ENCODE measurements around the gene ZEB1. TPM values are rescaled to one million over a fixed set of nuclear protein-coding genes. Genes with fewer than 3 reads are reported as not detected.

ZEB1 gene
- total and polyA plus RNA-seq, 2 of the 8 experiments (the other 6 are each of a cell fraction or from before 2014, with no cell fraction given), result 0.08 to 0.15 TPM

DNA sequence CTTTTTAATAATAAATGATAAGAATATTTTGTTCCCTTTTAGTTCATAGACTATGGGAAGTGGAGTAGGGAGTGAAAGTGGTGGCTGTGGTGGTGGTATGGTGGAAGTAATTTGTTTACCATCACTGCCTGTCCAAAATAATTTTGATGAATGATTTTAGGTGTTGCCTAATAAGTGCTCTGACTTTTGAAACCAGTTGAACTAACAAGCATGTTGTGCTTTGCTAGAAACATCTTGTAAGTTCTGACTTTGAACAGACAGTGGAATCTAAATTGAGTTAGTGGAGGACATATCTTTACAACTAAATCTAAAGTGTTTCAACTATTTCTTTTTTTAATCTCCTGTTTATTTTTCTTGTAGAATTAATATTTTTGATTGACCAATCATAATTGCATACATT is 49.7 kb downstream of the ZEB1 start:
- no peaks in the 10 kb centered on the region for H3K79me2 ChIP-seq (ENCODE audit: control insufficient read depth in 1 of 2, insufficient read depth in 2 of 2, low read length in 2 of 2)
- FAIRE-seq, result no peak

More for the DNA sequence above, 49.7 kb downstream of the ZEB1 start:
- ChIA-PET POLR2A (ENCODE audit: partially characterized antibody) (no interaction called here), CTCF (ENCODE audit: partially characterized antibody) (no interaction called here)
- Histone ChIP-seq H3K4ac (replicated peaks; ENCODE audit: insufficient read length, low read depth, low read length) (no peak overlapping the region), H2BK120ac (replicated peaks; ENCODE audit: low read depth, low read length) (no peak overlapping the region), H3K4me3 (ENCODE audit: extremely low read depth in 1 of 4, insufficient read depth in 2 of 4, low read depth in 3 of 4, low read length in 4 of 4) (no peak overlapping the region), H2BK12ac (ENCODE audit: low read depth, low read length) (no peak overlapping the region), H4K8ac (ENCODE audit: extremely low read depth, insufficient read depth, low read length) (no peak overlapping the region), H3K27me3 (replicated peaks in 1 of 4; ENCODE audit: control insufficient read depth in 3 of 4, extremely low read depth in 1 of 4, insufficient read depth in 3 of 4, low read length in 3 of 4) (no peaks in the 10 kb centered on the region), H4K20me1 (replicated peaks in 1 of 2; ENCODE audit: control insufficient read depth in 1 of 2, insufficient read depth in 2 of 2, low read length in 2 of 2) (no peaks in the 10 kb centered on the region), H2BK15ac (ENCODE audit: low read length) (no peak overlapping the region), H3K9ac (replicated peaks in 1 of 4; ENCODE audit: extremely low read depth in 1 of 4, low read depth in 3 of 4, low read length in 3 of 4) (no peak overlapping the region), H2AFZ (ENCODE audit: low read length) (no peak overlapping the region), H2BK5ac (ENCODE audit: low read depth, low read length) (no peak overlapping the region), H3K56ac (replicated peaks; ENCODE audit: insufficient read length, low read depth, low read length) (no peak overlapping the region), H3K79me1 (ENCODE audit: low read depth, low read length) (no peaks in the 10 kb centered on the region), H2BK20ac (ENCODE audit: low read length) (no peak overlapping the region), H3K14ac (ENCODE audit: insufficient read length) (no peak overlapping the region), H2AK5ac (ENCODE audit: low read depth, low read length) (no peak overlapping the region), H3K23me2 (ENCODE audit: low read depth, low read length) (no peaks in the 10 kb centered on the region), H4K5ac (ENCODE audit: insufficient read length, low read depth, low read length) (no peak overlapping the region), H3K27ac (ENCODE audit: low read depth, low read length) (no peak overlapping the region), H3K36me3 (ENCODE audit: control insufficient read depth in 2 of 4, insufficient read depth in 4 of 4, low read length in 3 of 4) (no peaks in the 10 kb centered on the region), H3K9me3 (ENCODE audit: insufficient read depth in 2 of 2, low read depth in 1 of 2, low read length in 1 of 2) (peaks cover 0 to 3% of the 10 kb centered on the region in 2 experiments; a peak in 1 of 4 replicates), H3K4me2 (ENCODE audit: insufficient read depth in 1 of 2, low read depth in 2 of 2, low read length in 2 of 2) (no peak overlapping the region), H4K91ac (replicated peaks; ENCODE audit: insufficient read length, low read length) (no peak overlapping the region), H3K18ac (ENCODE audit: extremely low read depth, low read length) (no peak overlapping the region), H3K23ac (ENCODE audit: insufficient read length) (no peak overlapping the region), H3K4me1 (replicated peaks in 1 of 4; ENCODE audit: control insufficient read depth in 3 of 4, insufficient read depth in 4 of 4, low read length in 3 of 4) (no peaks in the 10 kb centered on the region)
- no peak for DNase-seq (ENCODE audit: low read depth in 1 of 2, low spot score in 2 of 2)
- TF ChIP-seq CTBP2 (IDR thresholded peaks at IDR 0.05; ENCODE audit: borderline replicate concordance, insufficient read depth, insufficient read length, low read length) (no peak), SUZ12 (IDR thresholded peaks at IDR 0.05; ENCODE audit: low read length) (no peak), POLR2A (IDR thresholded peaks at IDR 0.05; ENCODE audit: control extremely low read depth in 1 of 2, low read depth in 2 of 2, low read length in 2 of 2) (no peak), CBX8 (IDR thresholded peaks at IDR 0.05; ENCODE audit: borderline replicate concordance, low read depth, low read length) (no peak), EGR1 (IDR thresholded peaks at IDR 0.05; ENCODE audit: borderline replicate concordance, low read depth, low read length) (no peak), SIX5 (IDR thresholded peaks at IDR 0.05; ENCODE audit: low read depth, low read length) (no peak), RNF2 (IDR thresholded peaks at IDR 0.05; ENCODE audit: borderline replicate concordance, low read depth, low read length, missing control alignments, poor library complexity, severe bottlenecking) (no peak), PHF8 (conservative IDR thresholded peaks at IDR 0.05; ENCODE audit: low read depth, low read length) (no peak), RAD21 (IDR thresholded peaks at IDR 0.05 in 1 of 2, conservative IDR thresholded peaks at IDR 0.05 in 1 of 2; ENCODE audit: low read depth in 2 of 2, low read length in 2 of 2) (no peak), NRF1 (IDR thresholded peaks at IDR 0.05; ENCODE audit: low read depth, low read length) (no peak), CEBPB (IDR thresholded peaks at IDR 0.05; ENCODE audit: low read depth, low read length) (no peak), ZNF274 (IDR thresholded peaks at IDR 0.05; ENCODE audit: borderline replicate concordance, extremely low read depth, low read length) (no peak), CBX5 (IDR thresholded peaks at IDR 0.05; ENCODE audit: low read depth, low read length) (no peak), SP4 (IDR thresholded peaks at IDR 0.05; ENCODE audit: low read length) (no peak)
